Subcutaneous abdominal adipose tissue (tissue), 5 donors: ENCODE measurements around the gene UBIAD1.

ENCODE experiments used
- H3K27ac ChIP-seq: one replicate; pipeline ENCODE4 v1.7.0; 2013; ENCODE audit warnings: low read depth, mild to moderate bottlenecking, inconsistent platforms, low read length, moderate library complexity
- H3K27me3 ChIP-seq, 5 donors: one replicate each; pipeline ENCODE4 v1.7.0; 2013; ENCODE audit warnings: low read length in 5 of 5, inconsistent platforms in 1 of 5; ENCODE audit not compliant: control insufficient read depth in 5 of 5, insufficient read depth in 4 of 5
- H3K36me3 ChIP-seq, 5 donors: one replicate each; pipeline ENCODE4 v1.7.0; 2013; ENCODE audit warnings: low read length in 5 of 5; ENCODE audit not compliant: control insufficient read depth in 5 of 5, insufficient read depth in 5 of 5
- H3K4me1 ChIP-seq, 5 donors: one replicate each; pipeline ENCODE4 v1.7.0; 2013; ENCODE audit warnings: low read length in 5 of 5, mild to moderate bottlenecking in 3 of 5, moderate library complexity in 1 of 5; ENCODE audit not compliant: control insufficient read depth in 5 of 5, insufficient read depth in 5 of 5
- H3K4me3 ChIP-seq, 5 donors: one replicate each; pipeline ENCODE4 v1.7.0; 2013; ENCODE audit warnings: low read length in 5 of 5, low read depth in 1 of 5
- H3K9ac ChIP-seq, 5 donors: one replicate each; pipeline ENCODE4 v1.7.0; 2013; ENCODE audit warnings: low read length in 5 of 5, mild to moderate bottlenecking in 4 of 5, moderate library complexity in 3 of 5
- H3K9me3 ChIP-seq, 5 donors: one replicate each; pipeline ENCODE4 v1.7.0; 2013; ENCODE audit warnings: low read length in 5 of 5; ENCODE audit not compliant: control insufficient read depth in 5 of 5
- donor health status: healthy.
- donor health status: healthy.
- donor health status: healthy.
- donor health status: healthy.
- donor health status: healthy.

Gene UBIAD1

GRCh38 chr1:11337580-11338073 lies 64.6 kb downstream of the UBIAD1 start:
- Histone ChIP-seq H3K27ac (no peak overlapping the region), H3K9me3 (no peaks in the 10 kb centered on the region), H3K9ac (no peak overlapping the region), H3K36me3 (no peaks in the 10 kb centered on the region), H3K4me3 (no peak overlapping the region), H3K4me1 (peaks cover 0 to 5% (median 3%) of the 10 kb centered on the region in 5 donors), H3K27me3 (peaks cover 23 to 52% (median 49%) of the 10 kb centered on the region in 5 donors)
